ENCODE data around the gene GINS2.

GINS2 gene

GRCh38 chr16:85677383-85677967, 11.3 kb downstream of the GINS2 start:
- DNase-seq (ENCODE audit: low spot score in 2 of 2) (no peak), ATAC-seq (ENCODE audit: low read depth) (no peak)
- peaks cover 11% of the 10 kb centered on the region for H3K36me3 Mint-ChIP-seq
- no peak overlapping the region for H3K4me3 Mint-ChIP-seq
- no peaks in the 10 kb centered on the region for H3K27me3 Mint-ChIP-seq
- H3K9me3 Mint-ChIP-seq = no peaks in the 10 kb centered on the region
- H3K4me1 Mint-ChIP-seq = peaks cover 11% of the 10 kb centered on the region
- H3K27ac Mint-ChIP-seq = peak overlapping the region; percentile 58

GRCh38 chr16:85676466-85676865, 12.3 kb downstream of the GINS2 start:
- no peak overlapping the region for H3K27ac Mint-ChIP-seq

GRCh38 chr16:85675251-85675874, 13.4 kb downstream of the GINS2 start:
- H3K27ac Mint-ChIP-seq = peak overlapping the region; percentile 68
- no peaks in the 10 kb centered on the region for H3K9me3 Mint-ChIP-seq
- DNase-seq (ENCODE audit: low spot score in 2 of 2) = no peak
- H3K4me1 Mint-ChIP-seq = peaks cover 3% of the 10 kb centered on the region
- no peaks in the 10 kb centered on the region for H3K27me3 Mint-ChIP-seq
- ATAC-seq (ENCODE audit: low read depth) = no peak
- H3K4me3 Mint-ChIP-seq = no peak overlapping the region
- peaks cover 14% of the 10 kb centered on the region for H3K36me3 Mint-ChIP-seq

More at GRCh38 chr16:85676466-85676865, 12.3 kb downstream of the GINS2 start:
- ATAC-seq (ENCODE audit: low read depth) = no peak
- no peak for DNase-seq (ENCODE audit: low spot score in 2 of 2)
- Mint-ChIP-seq H3K27me3 (no peaks in the 10 kb centered on the region), H3K4me3 (no peak overlapping the region), H3K9me3 (no peaks in the 10 kb centered on the region), H3K4me1 (peaks cover 11% of the 10 kb centered on the region), H3K36me3 (peaks cover 11% of the 10 kb centered on the region)

- DNase-seq (ENCODE audit: low spot score in 2 of 2) = no peak
- H3K27me3 Mint-ChIP-seq = no peaks in the 10 kb centered on the region
- peak overlapping the region; percentile 68 for H3K27ac Mint-ChIP-seq
- no peaks in the 10 kb centered on the region for H3K9me3 Mint-ChIP-seq
- H3K4me1 Mint-ChIP-seq = no peaks in the 10 kb centered on the region
- no peak overlapping the region for H3K4me3 Mint-ChIP-seq
- H3K36me3 Mint-ChIP-seq = peaks cover 16% of the 10 kb centered on the region
- no peak for ATAC-seq (ENCODE audit: low read depth)
These were observed 13.9 kb downstream of the GINS2 start for GRCh38 chr16:85674828-85675227.

- ATAC-seq (ENCODE audit: low read depth) (no peak), DNase-seq (ENCODE audit: low spot score in 2 of 2) (no peak)
- no peaks in the 10 kb centered on the region for H3K9me3 Mint-ChIP-seq
- no peaks in the 10 kb centered on the region for H3K4me1 Mint-ChIP-seq
- no peaks in the 10 kb centered on the region for H3K27me3 Mint-ChIP-seq
- H3K27ac Mint-ChIP-seq = peak overlapping the region; percentile 68
- no peak overlapping the region for H3K4me3 Mint-ChIP-seq
- peaks cover 20% of the 10 kb centered on the region for H3K36me3 Mint-ChIP-seq
These were observed 14.4 kb downstream of the GINS2 start for GRCh38 chr16:85674418-85674755.

- H3K4me1 Mint-ChIP-seq = no peaks in the 10 kb centered on the region
- H3K9me3 Mint-ChIP-seq = no peaks in the 10 kb centered on the region
- H3K4me3 Mint-ChIP-seq = no peak overlapping the region
- no peaks in the 10 kb centered on the region for H3K27me3 Mint-ChIP-seq
- no peak for ATAC-seq (ENCODE audit: low read depth)
- H3K27ac Mint-ChIP-seq = no peak overlapping the region
- H3K36me3 Mint-ChIP-seq = peaks cover 22% of the 10 kb centered on the region
- no peak for DNase-seq (ENCODE audit: low spot score in 2 of 2)
These were observed 15.0 kb downstream of the GINS2 start for GRCh38 chr16:85673529-85674417.

GRCh38 chr16:85670840-85671239, 17.9 kb downstream of the GINS2 start:
- no peaks in the 10 kb centered on the region for H3K27me3 Mint-ChIP-seq
- no peak overlapping the region for H3K27ac Mint-ChIP-seq
- peaks cover 34% of the 10 kb centered on the region for H3K36me3 Mint-ChIP-seq
- ATAC-seq (ENCODE audit: low read depth) (no peak), DNase-seq (ENCODE audit: low spot score in 2 of 2) (no peak)
- no peaks in the 10 kb centered on the region for H3K9me3 Mint-ChIP-seq
- no peaks in the 10 kb centered on the region for H3K4me1 Mint-ChIP-seq
- H3K4me3 Mint-ChIP-seq = no peak overlapping the region

GRCh38 chr16:85668676-85669424, 19.9 kb downstream of the GINS2 start:
- Mint-ChIP-seq H3K9me3 (no peaks in the 10 kb centered on the region), H3K36me3 (peaks cover 36% of the 10 kb centered on the region), H3K27me3 (no peaks in the 10 kb centered on the region), H3K27ac (no peak overlapping the region), H3K4me3 (no peak overlapping the region), H3K4me1 (no peaks in the 10 kb centered on the region)
- DNase-seq (ENCODE audit: low spot score in 2 of 2) (no peak), ATAC-seq (ENCODE audit: low read depth) (no peak)

GRCh38 chr16:85667841-85668413, 20.8 kb downstream of the GINS2 start:
- no peaks in the 10 kb centered on the region for H3K4me1 Mint-ChIP-seq
- no peak overlapping the region for H3K27ac Mint-ChIP-seq

GRCh38 chr16:85667261-85667660, 21.5 kb downstream of the GINS2 start:
- Mint-ChIP-seq H3K27me3 (no peaks in the 10 kb centered on the region), H3K4me3 (no peak overlapping the region), H3K27ac (no peak overlapping the region), H3K9me3 (no peaks in the 10 kb centered on the region), H3K36me3 (peaks cover 39% of the 10 kb centered on the region), H3K4me1 (no peaks in the 10 kb centered on the region)
- DNase-seq (ENCODE audit: low spot score in 2 of 2) (no peak), ATAC-seq (ENCODE audit: low read depth) (no peak)

More at GRCh38 chr16:85667841-85668413, 20.8 kb downstream of the GINS2 start:
- Mint-ChIP-seq H3K27me3 (no peaks in the 10 kb centered on the region), H3K9me3 (no peaks in the 10 kb centered on the region), H3K4me3 (no peak overlapping the region), H3K36me3 (peaks cover 40% of the 10 kb centered on the region)
- ATAC-seq (ENCODE audit: low read depth) (no peak), DNase-seq (ENCODE audit: low spot score in 2 of 2) (no peak)

- no peak for ATAC-seq (ENCODE audit: low read depth)
- Mint-ChIP-seq H3K36me3 (peaks cover 41% of the 10 kb centered on the region), H3K4me1 (no peaks in the 10 kb centered on the region), H3K27me3 (no peaks in the 10 kb centered on the region), H3K4me3 (no peak overlapping the region), H3K27ac (no peak overlapping the region), H3K9me3 (no peaks in the 10 kb centered on the region)
- no peak for DNase-seq (ENCODE audit: low spot score in 2 of 2)
These were observed 22.8 kb downstream of the GINS2 start for GRCh38 chr16:85665929-85666328.

- Mint-ChIP-seq H3K27ac (no peak overlapping the region), H3K9me3 (no peaks in the 10 kb centered on the region), H3K4me3 (no peak overlapping the region), H3K36me3 (peaks cover 38% of the 10 kb centered on the region), H3K27me3 (no peaks in the 10 kb centered on the region), H3K4me1 (no peaks in the 10 kb centered on the region)
- DNase-seq (ENCODE audit: low spot score in 2 of 2) (no peak), ATAC-seq (ENCODE audit: low read depth) (no peak)
These were observed 23.4 kb downstream of the GINS2 start for GRCh38 chr16:85665373-85665740.

GRCh38 chr16:85664580-85665372, 24.0 kb downstream of the GINS2 start:
- Mint-ChIP-seq H3K4me1 (peaks cover 1% of the 10 kb centered on the region), H3K36me3 (peaks cover 39% of the 10 kb centered on the region), H3K27ac (no peak overlapping the region), H3K4me3 (no peak overlapping the region), H3K9me3 (no peaks in the 10 kb centered on the region), H3K27me3 (no peaks in the 10 kb centered on the region)
- DNase-seq (ENCODE audit: low spot score in 2 of 2) (no peak), ATAC-seq (ENCODE audit: low read depth) (no peak)
